ENCODE measurements around the gene PRORP. TPM values are rescaled to one million over a fixed set of nuclear protein-coding genes. Genes with fewer than 3 reads are reported as not detected.

The PRORP gene
- total RNA-seq, 2 experiments from 2014 or later = 30.6 to 34.4 TPM

GRCh38 chr14:35161231-35161630 is 38.9 kb downstream of the PRORP start:
- ChIA-PET POLR2A (interaction anchor here (1.3 kb wide), 1 partner anchor 243 kb away, joined by 4 read pairs; no protein-coding TSS in a partner anchor), CTCF (interaction anchor here (1.6 kb wide), 1 partner anchor 253 kb away, joined by 6 read pairs; no protein-coding TSS in a partner anchor)
- Mint-ChIP-seq H3K4me1 (ENCODE audit: low read depth) (peaks cover 33% of the 10 kb centered on the region), H3K27me3 (no peaks in the 10 kb centered on the region), H3K9me3 (no peaks in the 10 kb centered on the region), H3K27ac (peak overlapping the region; percentile 74), H3K4me3 (no peak overlapping the region), H3K36me3 (ENCODE audit: low read depth) (peaks cover 17% of the 10 kb centered on the region)
- ATAC-seq (peak; percentile 86), DNase-seq (peak; percentile 50)
- intact Hi-C loops (cut with micrococcal nuclease) = no loop called here
- no peak for TF ChIP-seq CTCF (IDR thresholded peaks at IDR 0.05)

- ChIA-PET CTCF (no interaction called here), POLR2A (interaction anchor here (0.6 kb wide), 1 partner anchor 242 kb away, joined by 3 read pairs; no protein-coding TSS in a partner anchor)
- no peak for TF ChIP-seq CTCF (IDR thresholded peaks at IDR 0.05)
- H3K36me3 Mint-ChIP-seq (ENCODE audit: low read depth) = peaks cover 28% of the 10 kb centered on the region
- no peaks in the 10 kb centered on the region for H3K27me3 Mint-ChIP-seq
- peaks cover 27% of the 10 kb centered on the region for H3K4me1 Mint-ChIP-seq (ENCODE audit: low read depth)
- DNase-seq (no peak), ATAC-seq (no peak)
- intact Hi-C loops (cut with micrococcal nuclease) = no loop called here
- H3K9me3 Mint-ChIP-seq = no peaks in the 10 kb centered on the region
- H3K27ac Mint-ChIP-seq = no peak overlapping the region
- no peak overlapping the region for H3K4me3 Mint-ChIP-seq
Measured at GRCh38 chr14:35163384-35163783, 41.0 kb downstream of the PRORP start.

- ChIA-PET CTCF (no interaction called here), POLR2A (no interaction called here)
- Mint-ChIP-seq H3K36me3 (ENCODE audit: low read depth) (peaks cover 29% of the 10 kb centered on the region), H3K27me3 (no peaks in the 10 kb centered on the region), H3K9me3 (peaks cover 4% of the 10 kb centered on the region), H3K4me3 (no peak overlapping the region), H3K4me1 (ENCODE audit: low read depth) (peaks cover 22% of the 10 kb centered on the region), H3K27ac (no peak overlapping the region)
- intact Hi-C loops (cut with micrococcal nuclease) = no loop called here
- ATAC-seq (no peak), DNase-seq (no peak)
- no peak for TF ChIP-seq CTCF (IDR thresholded peaks at IDR 0.05)
Measured at GRCh38 chr14:35164849-35165248, 42.5 kb downstream of the PRORP start.

- ChIA-PET POLR2A (interaction anchor here (0.6 kb wide), 2 partner anchors 235 to 274 kb away, joined by 3 read pairs; no protein-coding TSS in a partner anchor), CTCF (interaction anchor here (1.4 to 1.9 kb wide), 2 partner anchors 28 to 62 kb away, joined by 3 to 6 read pairs; no protein-coding TSS in a partner anchor)
- DNase-seq = no peak
- TF ChIP-seq CTCF (IDR thresholded peaks at IDR 0.05) = no peak
- Mint-ChIP-seq H3K4me3 (no peak overlapping the region), H3K36me3 (ENCODE audit: low read depth) (peaks cover 27% of the 10 kb centered on the region), H3K4me1 (ENCODE audit: low read depth) (peaks cover 2% of the 10 kb centered on the region), H3K9me3 (peaks cover 4% of the 10 kb centered on the region), H3K27me3 (no peaks in the 10 kb centered on the region), H3K27ac (no peak overlapping the region)
- intact Hi-C loops (cut with micrococcal nuclease) = no loop called here
- ATAC-seq = no peak
Measured at GRCh38 chr14:35167496-35167895, 45.1 kb downstream of the PRORP start.

Other genes with a start within 250 kb of the PRORP start
- gene BAZ1A, start 247.2 kb upstream of the PRORP start, total RNA-seq = 10 to 100 TPM; 47.4 to 49.4 TPM
- gene SRP54, start 139.6 kb upstream of the PRORP start, total RNA-seq = 10 to 100 TPM; 79.6 to 79.8 TPM
- gene FAM177A1, start 76.3 kb upstream of the PRORP start, total RNA-seq = 10 to 100 TPM; 28.0 to 35.8 TPM
- gene PPP2R3C, start 562 bp upstream of the PRORP start, total RNA-seq = 10 to 100 TPM; 38.2 to 40.7 TPM
- 100 to 1,000 TPM; 361 to 393 TPM for gene PSMA6, start 169.8 kb downstream of the PRORP start, total RNA-seq

Measured in activated CD8-positive, alpha-beta T cell treated with anti-CD3 and anti-CD28 coated beads for 36 hours (primary cell).